HG02678 (cell line): ENCODE results near the gene GJB4.
"Not testable (repeated sequence)": the region's sequence is repeated elsewhere in the genome, so short reads cannot be mapped to it uniquely, and the experiment has no call there.

Experiments
- ATAC-seq: cut with Tn5 transposase; IDR thresholded peaks from one replicate; pipeline ENCODE4 v1.9.1; 2021; ENCODE audit warnings: mild to moderate bottlenecking, moderate library complexity; ENCODE audit not compliant: unreplicated experiment

Gene GJB4

GRCh38 chr1:34746785-34747637, 12.5 kb upstream of the GJB4 start:
- no peak for ATAC-seq

GRCh38 chr1:34747638-34747941, 11.9 kb upstream of the GJB4 start:
- ATAC-seq = no peak

GRCh38 chr1:34749992-34750391, 9.5 kb upstream of the GJB4 start:
- ATAC-seq = no peak

GRCh38 chr1:34750610-34751009, 8.9 kb upstream of the GJB4 start:
- no peak for ATAC-seq

- no peak for ATAC-seq
Observed at GRCh38 chr1:34753163-34753562, 6.4 kb upstream of the GJB4 start.

GRCh38 chr1:34754964-34755637, 4.4 kb upstream of the GJB4 start, which contains the start of gene GJB5:
Gene GJB5 (plus strand): TSS chr1:34755047. CDS start chr1:34757331, 2,284 bp downstream.
- ATAC-seq = no peak

- no peak for ATAC-seq
Observed at GRCh38 chr1:34755961-34756360, 3.6 kb upstream of the GJB4 start.

GRCh38 chr1:34757386-34757785, 2.2 kb upstream of the GJB4 start:
- ATAC-seq = no peak

GRCh38 chr1:34758751-34759150, 789 bp upstream of the GJB4 start:
- ATAC-seq = no peak

GRCh38 chr1:34761176-34761761, 1.7 kb downstream of the GJB4 start:
- no peak for ATAC-seq

GRCh38 chr1:34761776-34762307, 2.3 kb downstream of the GJB4 start:
- no peak for ATAC-seq

GRCh38 chr1:34762474-34763141, 3.1 kb downstream of the GJB4 start:
- no peak for ATAC-seq

- no peak for ATAC-seq
Observed at GRCh38 chr1:34763142-34763781, 3.7 kb downstream of the GJB4 start.

GRCh38 chr1:34768856-34769255, 9.3 kb downstream of the GJB4 start:
- ATAC-seq = no peak

- ATAC-seq = no peak
Observed at GRCh38 chr1:34770891-34771504, 11.5 kb downstream of the GJB4 start.

- ATAC-seq = no peak
Observed at GRCh38 chr1:34771573-34772371, 12.2 kb downstream of the GJB4 start.

- ATAC-seq = not testable (repeated sequence)
Observed at GRCh38 chr1:34773114-34773513, 13.6 kb downstream of the GJB4 start.

GRCh38 chr1:34774957-34775356, 15.4 kb downstream of the GJB4 start:
- ATAC-seq = no peak

GRCh38 chr1:34776911-34777310, 17.4 kb downstream of the GJB4 start:
- no peak for ATAC-seq
